22Rv1 (cell line): Measurements from ENCODE around the gene CWF19L2.

ENCODE experiments used
- CTCF ChIP-seq: fragments of 450-650 bp; IDR thresholded peaks from 2 replicates; pipeline ENCODE4 v1.5.1; 2017; ENCODE audit warnings: mild to moderate bottlenecking
- ZFX ChIP-seq: fragments of 450-650 bp; IDR thresholded peaks from 2 replicates; pipeline ENCODE4 v1.6.1; 2017; ENCODE audit warnings: antibody characterized with exemption, borderline replicate concordance

GRCh38 chr11:107494055-107494454 lies 36.4 kb upstream of the CWF19L2 start:
- TF ChIP-seq CTCF (no peak), ZFX (no peak)
